ENCODE data around the gene BARHL2. TPM values are rescaled to one million over a fixed set of nuclear protein-coding genes. Genes with fewer than 3 reads are reported as not detected.

Gene BARHL2
- total RNA-seq, 4 donors from 2014 or later: not detected

GRCh38 chr1:90671251-90671650 is 45.9 kb downstream of the BARHL2 start:
- H3K27me3 ChIP-seq: no peaks in the 10 kb centered on the region
- no peaks in the 10 kb centered on the region for H3K36me3 ChIP-seq
- no peaks in the 10 kb centered on the region for H3K4me1 ChIP-seq
- DNase-seq (ENCODE audit: low spot score in 2 of 2): no peak
- no peak for TF ChIP-seq EP300 (IDR thresholded peaks at IDR 0.05)
- no peak overlapping the region for H3K27ac ChIP-seq
- no peak overlapping the region for H3K4me3 ChIP-seq
- peaks cover 0 to 23% (median 0%) of the 10 kb centered on the region in 4 donors for H3K9me3 ChIP-seq
- WGBS, 2 donors: 97% methylated on average over 1 of the region's 1 CpG
